Adrenal gland (tissue), 5 donors: ENCODE results near the gene PPP1R3D.

Source experiments
- CTCF ChIP-seq, 6 experiments: fragments of 450-650 bp in 4 of 6; fragments of 200-600 bp in 2 of 6; sonication (generic) in 1 of 6; IDR thresholded peaks; 1 replicate in 5 of 6; 2 replicates in 1 of 6; pipeline versions ENCODE4 v1.5.1 to v1.8.0; 2016 to 2021; ENCODE audit warnings: antibody characterized with exemption in 6 of 6, mild to moderate bottlenecking in 2 of 6, moderate library complexity in 1 of 6
- POLR2A ChIP-seq, 2 donors: fragments of 450-650 bp; IDR thresholded peaks; one replicate each; pipeline ENCODE4 v1.6.1; 2017; ENCODE audit warnings: antibody characterized with exemption in 2 of 2, mild to moderate bottlenecking in 2 of 2, moderate library complexity in 1 of 2
- donor health status: DM: no; HTN: no; CAD: no.

GRCh38 chr20:59972037-59972801 lies 32.1 kb upstream of the PPP1R3D start:
- TF ChIP-seq CTCF (IDR thresholded peaks at IDR 0.05) (no peak), POLR2A (IDR thresholded peaks at IDR 0.05) (no peak)
